T-cell (primary cell): ENCODE data around the gene MARCHF6. TPM values are rescaled to one million over a fixed set of nuclear protein-coding genes. Genes with fewer than 3 reads are reported as not detected.

Source experiments
- ATAC-seq, 4 experiments: fragments of 200-7000 bp in 3 of 4; fragments of 150-1000 bp in 1 of 4; cut with Tn5 transposase; replicated peaks in 1 of 4; 1 replicate in 3 of 4; 2 replicates in 1 of 4; pipeline ENCODE4 v1.10.0; 2021; ENCODE audit warnings: moderate library complexity in 3 of 4, mild to moderate bottlenecking in 2 of 4, moderate number of reproducible peaks in 1 of 4
- CTCF ChIA-PET, 2 donors: fragments of 300-600 bp; sonication (Branson Sonifier 250); formaldehyde crosslinking; loops; one replicate each; lab custom pipeline; 2022; ENCODE audit warnings: antibody characterized with exemption in 2 of 2; lab: Charles Lee
- POLR2A ChIA-PET, 2 donors: fragments of 300-600 bp; sonication (Branson Sonifier 250); formaldehyde crosslinking; loops; one replicate each; lab custom pipeline; 2022; ENCODE audit warnings: antibody characterized with exemption in 2 of 2; lab: Charles Lee
- DNase-seq, 35 experiments: peaks; one replicate each; pipeline versions ENCODE4 v3.0.0 to v3.0.0-alpha.2; 2013 to 2023
- H3K27ac ChIP-seq: one replicate; pipeline ENCODE4 v1.5.1; 2013; ENCODE audit warnings: low read length
- H3K27me3 ChIP-seq, 2 experiments: replicated peaks in 1 of 2; 1 replicate in 1 of 2; 2 replicates in 1 of 2; pipeline versions ENCODE4 v1.6.1 to v1.7.0; 2013; ENCODE audit warnings: low read length in 1 of 2, mixed read lengths in 1 of 2; ENCODE audit not compliant: control insufficient read depth in 2 of 2, insufficient read depth in 2 of 2; ENCODE audit errors: extremely low read depth in 1 of 2
- H3K36me3 ChIP-seq, 2 donors: 1 replicate in 1 of 2; 2 replicates in 1 of 2; pipeline versions ENCODE4 v1.6.1 to v1.7.0; 2013; ENCODE audit warnings: low read length in 1 of 2; ENCODE audit not compliant: control insufficient read depth in 2 of 2, insufficient read depth in 1 of 2; ENCODE audit errors: extremely low read depth in 1 of 2
- H3K4me1 ChIP-seq, 2 experiments: 1 replicate in 1 of 2; 2 replicates in 1 of 2; pipeline versions ENCODE4 v1.6.1 to v1.7.0; 2013; ENCODE audit warnings: low read length in 2 of 2, mixed read lengths in 1 of 2; ENCODE audit not compliant: insufficient read depth in 2 of 2, control insufficient read depth in 1 of 2; ENCODE audit errors: extremely low read depth in 1 of 2
- H3K4me3 ChIP-seq, 2 donors: 1 replicate in 1 of 2; 2 replicates in 1 of 2; pipeline versions ENCODE4 v1.5.1 to v1.7.0; 2013; ENCODE audit warnings: mild to moderate bottlenecking in 2 of 2, low read length in 1 of 2, moderate library complexity in 1 of 2; ENCODE audit not compliant: control insufficient read depth in 1 of 2; ENCODE audit errors: extremely low read depth in 1 of 2
- H3K9me3 ChIP-seq: 2 replicates; pipeline ENCODE4 v1.7.0; 2013
- H3K27ac Mint-ChIP-seq, 2 donors: one replicate each; pipeline ENCODE4 v1.8.0; 2020 to 2021; ENCODE audit warnings: mild to moderate bottlenecking in 2 of 2, mixed read lengths in 2 of 2
- H3K27me3 Mint-ChIP-seq, 2 donors: one replicate each; pipeline ENCODE4 v1.8.0; 2021 to 2022; ENCODE audit warnings: mixed read lengths in 2 of 2
- H3K36me3 Mint-ChIP-seq: one replicate; pipeline ENCODE4 v1.8.0; 2021; ENCODE audit warnings: mixed read lengths
- H3K4me1 Mint-ChIP-seq, 3 donors: one replicate each; pipeline ENCODE4 v1.8.0; 2020 to 2022; ENCODE audit warnings: mixed read lengths in 3 of 3, mild to moderate bottlenecking in 1 of 3
- H3K4me3 Mint-ChIP-seq, 3 donors: one replicate each; pipeline ENCODE4 v1.8.0; 2020 to 2022; ENCODE audit warnings: mild to moderate bottlenecking in 3 of 3, mixed read lengths in 3 of 3, moderate library complexity in 3 of 3
- H3K9me3 Mint-ChIP-seq, 3 donors: one replicate each; pipeline ENCODE4 v1.8.0; 2020 to 2022; ENCODE audit warnings: mixed read lengths in 3 of 3
- WGBS: methylation state at CpG from one replicate; pipeline ENCODE4 v1.1.5; 2013; ENCODE audit warnings: missing lambda C conversion rate; ENCODE audit not compliant: insufficient coverage; 5-methylcytosine and 5-hydroxymethylcytosine counted together
- total RNA-seq, 35 experiments: library from RNA in 6 of 35; stranded (reverse) in 6 of 35; fragments of 120-200 nt in 1 of 35; gene quantifications; one replicate each; pipeline versions ENCODE4 v1.2.1 to v1.2.4 and lab custom pipeline; 2013 to 2026

The MARCHF6 gene
- 100 to 1,000 TPM; 146 to 185 (median 167) TPM for total RNA-seq
- total RNA-seq (2013), result 121 TPM
- total RNA-seq (lab: John Stamatoyannopoulos, UW), result 111 to 298 (median 223) reads per million in 29 experiments

- POLR2A ChIA-PET, result interaction anchor here in 1 of 2 donors (0.6 to 1.4 kb wide), 10 partner anchors 9 to 407 kb away, joined by 3 to 10 read pairs (median 4); partner anchors contain the start of genes ATPSCKMT, CCT5 and DAP
Measured at GRCh38 chr5:10353241-10354047, at the start of gene MARCHF6. Gene MARCHF6 (plus strand): TSS chr5:10353695. CDS start chr5:10353899, 204 bp downstream.

GRCh38 chr5:10303699-10304170, 49.8 kb upstream of the MARCHF6 start:
- 89% methylated on average over 3 of the region's 5 CpGs for WGBS
- H3K27ac Mint-ChIP-seq, result no peak overlapping the region
- Histone ChIP-seq H3K9me3 (no peaks in the 10 kb centered on the region), H3K4me3 (no peak overlapping the region), H3K4me1 (peaks cover 0 to 6% of the 10 kb centered on the region in 2 experiments), H3K27me3 (peaks cover 0 to 23% of the 10 kb centered on the region in 2 experiments), H3K27ac (no peak overlapping the region), H3K36me3 (no peaks in the 10 kb centered on the region)
- H3K27me3 Mint-ChIP-seq, result peaks cover 15 to 22% of the 10 kb centered on the region in 2 donors
- peaks cover 4 to 10% (median 5%) of the 10 kb centered on the region in 3 donors for H3K4me1 Mint-ChIP-seq
- POLR2A ChIA-PET, result no interaction called here
- no peak overlapping the region for H3K4me3 Mint-ChIP-seq
- DNase-seq, result no peak
- CTCF ChIA-PET, result interaction anchor here in 1 of 2 donors (0.5 to 1.0 kb wide), 2 partner anchors 20 to 244 kb away, joined by 3 to 4 read pairs; no protein-coding TSS in a partner anchor
- no peak for ATAC-seq
- H3K36me3 Mint-ChIP-seq, result no peaks in the 10 kb centered on the region
- no peaks in the 10 kb centered on the region for H3K9me3 Mint-ChIP-seq

More at GRCh38 chr5:10353241-10354047, at the start of gene MARCHF6:
- Mint-ChIP-seq H3K27ac (peak within 1 kb of the TSS; percentile 97 to 98), H3K9me3 (no peaks in the 10 kb centered on the region), H3K36me3 (peaks cover 3% of the 10 kb centered on the region), H3K27me3 (no peaks in the 10 kb centered on the region), H3K4me3 (peak within 1 kb of the TSS; percentile 98 to 100 (median 99)), H3K4me1 (peaks cover 44 to 47% (median 45%) of the 10 kb centered on the region in 3 donors)
- Histone ChIP-seq H3K27ac (peak within 1 kb of the TSS; percentile 89), H3K36me3 (no peaks in the 10 kb centered on the region), H3K9me3 (no peaks in the 10 kb centered on the region), H3K4me3 (peak within 1 kb of the TSS; percentile 71 to 87), H3K27me3 (no peaks in the 10 kb centered on the region), H3K4me1 (peaks cover 14 to 25% of the 10 kb centered on the region in 2 experiments)
- under 1% methylated on average over 85 of the region's 92 CpGs for WGBS
- CTCF ChIA-PET, result no interaction called here
- ATAC-seq (peak; percentile 88 to 95 (median 92)), DNase-seq (peak; percentile 88 to 97 (median 94))

DNA sequence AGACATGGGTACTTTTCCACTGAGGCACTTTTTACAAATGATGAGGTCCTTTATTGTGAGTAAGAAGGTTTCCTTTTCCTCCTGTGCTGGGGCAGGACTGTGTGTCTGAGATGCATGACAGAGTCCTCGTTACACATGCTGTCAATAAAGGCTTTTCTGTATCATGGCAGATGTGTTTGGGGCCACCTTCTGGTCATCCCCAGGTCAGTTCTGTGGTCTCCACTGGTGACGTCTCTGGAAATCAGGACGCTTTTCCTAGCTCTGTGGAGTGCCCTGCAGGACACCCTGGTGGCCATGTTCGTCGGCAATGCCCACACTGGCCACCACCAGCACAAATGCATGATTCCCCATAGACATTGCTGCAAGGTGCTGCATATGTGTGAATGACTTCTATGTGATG, 48.6 kb upstream of the MARCHF6 start:
- Mint-ChIP-seq H3K27ac (no peak overlapping the region), H3K9me3 (no peaks in the 10 kb centered on the region), H3K4me3 (no peak overlapping the region), H3K4me1 (peaks cover 4 to 10% (median 5%) of the 10 kb centered on the region in 3 donors), H3K36me3 (no peaks in the 10 kb centered on the region), H3K27me3 (peaks cover 16 to 30% of the 10 kb centered on the region in 2 donors)
- Histone ChIP-seq H3K4me1 (peaks cover 0 to 6% of the 10 kb centered on the region in 2 experiments), H3K27ac (no peak overlapping the region), H3K9me3 (no peaks in the 10 kb centered on the region), H3K27me3 (peaks cover 0 to 26% of the 10 kb centered on the region in 2 experiments), H3K36me3 (no peaks in the 10 kb centered on the region), H3K4me3 (no peak overlapping the region)
- ChIA-PET POLR2A (no interaction called here), CTCF (interaction anchor here in 1 of 2 donors (1.0 kb wide), 1 partner anchor 21 kb away, joined by 4 read pairs; no protein-coding TSS in a partner anchor)
- ATAC-seq, result no peak
- 84% methylated on average over 3 of the region's 5 CpGs for WGBS
- no peak for DNase-seq

GRCh38 chr5:10306114-10306513, 47.4 kb upstream of the MARCHF6 start:
- H3K36me3 ChIP-seq, result no peaks in the 10 kb centered on the region
- H3K27ac Mint-ChIP-seq, result no peak overlapping the region
- peak overlapping the region in 2 of 3 donors; percentile 2 to 11 for H3K4me3 Mint-ChIP-seq
- ATAC-seq (no peak), DNase-seq (no peak)
- H3K27me3 Mint-ChIP-seq, result peaks cover 20 to 30% of the 10 kb centered on the region in 2 donors
- H3K36me3 Mint-ChIP-seq, result peaks cover 3% of the 10 kb centered on the region
- no peaks in the 10 kb centered on the region for H3K9me3 ChIP-seq
- CTCF ChIA-PET, result no interaction called here
- H3K4me1 Mint-ChIP-seq, result peaks cover 4 to 10% (median 5%) of the 10 kb centered on the region in 3 donors
- 69% methylated on average over 1 of the region's 5 CpGs for WGBS
- peaks cover 0 to 6% of the 10 kb centered on the region in 2 experiments for H3K4me1 ChIP-seq
- no peak overlapping the region for H3K27ac ChIP-seq
- no peaks in the 10 kb centered on the region for H3K9me3 Mint-ChIP-seq
- peaks cover 0 to 28% of the 10 kb centered on the region in 2 experiments for H3K27me3 ChIP-seq
- POLR2A ChIA-PET, result no interaction called here
- H3K4me3 ChIP-seq, result no peak overlapping the region

DNA sequence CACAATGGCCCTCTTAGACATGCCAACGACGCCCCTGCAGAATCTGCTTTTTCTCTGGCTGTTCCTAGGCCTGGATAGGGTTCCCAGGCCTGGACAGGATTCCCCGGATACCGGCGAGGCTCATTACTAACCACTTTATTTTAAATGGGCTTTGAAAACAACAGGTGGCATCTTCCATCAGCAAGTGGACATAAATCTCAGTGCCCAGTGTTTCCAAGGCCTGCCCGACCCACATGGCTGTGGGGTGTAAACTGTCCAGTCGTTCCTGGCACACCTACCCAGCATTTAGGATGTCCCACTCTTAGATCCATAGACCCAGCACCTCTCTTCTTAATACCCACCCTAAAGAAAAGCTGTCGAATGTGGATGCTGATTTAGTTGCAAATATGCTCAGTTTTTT, 46.7 kb upstream of the MARCHF6 start:
- no peaks in the 10 kb centered on the region for H3K9me3 Mint-ChIP-seq
- WGBS, result 94% methylated on average over 2 of the region's 8 CpGs
- Histone ChIP-seq H3K4me1 (peaks cover 0 to 6% of the 10 kb centered on the region in 2 experiments), H3K4me3 (peak overlapping the region in 1 of 2 donors; percentile 62), H3K27ac (no peak overlapping the region), H3K36me3 (no peaks in the 10 kb centered on the region), H3K9me3 (no peaks in the 10 kb centered on the region), H3K27me3 (peaks cover 0 to 28% of the 10 kb centered on the region in 2 experiments)
- ATAC-seq (no peak), DNase-seq (no peak)
- ChIA-PET POLR2A (no interaction called here), CTCF (interaction anchor here in 1 of 2 donors (0.6 kb wide), 1 partner anchor 321 kb away, joined by 3 read pairs; no protein-coding TSS in a partner anchor)
- H3K4me3 Mint-ChIP-seq, result peak overlapping the region; percentile 74 to 93 (median 81)
- peaks cover 4 to 10% (median 5%) of the 10 kb centered on the region in 3 donors for H3K4me1 Mint-ChIP-seq
- H3K36me3 Mint-ChIP-seq, result peaks cover 3% of the 10 kb centered on the region
- H3K27me3 Mint-ChIP-seq, result peaks cover 23 to 32% of the 10 kb centered on the region in 2 donors
- H3K27ac Mint-ChIP-seq, result no peak overlapping the region
